GM18505 (cell line): ENCODE measurements around the gene RTN4.
"Not testable (repeated sequence)": the region's sequence is repeated elsewhere in the genome, so short reads cannot be mapped to it uniquely, and the experiment has no call there.

Experiments used
- ATAC-seq: cut with Tn5 transposase; IDR thresholded peaks from one replicate; pipeline ENCODE4 v1.9.1; 2021; ENCODE audit not compliant: unreplicated experiment
- POLR2A ChIP-seq: IDR thresholded peaks from 4 replicates; pipeline ENCODE4 v1.6.1; 2011; ENCODE audit warnings: borderline replicate concordance; ENCODE audit not compliant: insufficient read depth, insufficient read length; ENCODE audit errors: extremely low read depth

The RTN4 gene

DNA sequence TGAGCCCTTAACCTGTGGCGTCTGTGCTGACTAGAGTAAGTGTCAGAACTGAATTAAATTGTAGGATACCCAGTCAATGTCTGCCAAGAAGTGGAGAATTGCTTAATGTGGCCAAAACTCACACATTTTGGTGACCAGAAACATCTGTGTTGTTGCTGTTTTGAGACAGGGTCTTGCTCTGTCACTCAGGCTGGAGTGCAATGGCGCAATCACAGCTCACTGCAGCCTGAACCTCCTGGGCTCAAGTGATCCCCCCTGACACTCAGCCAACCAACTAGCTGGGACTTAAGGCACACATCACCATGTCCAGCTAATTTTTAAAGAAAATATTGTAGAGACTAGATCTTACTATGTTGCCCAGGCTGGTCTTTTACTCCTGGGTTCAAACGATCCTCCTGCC, 34.4 kb upstream of the RTN4 start:
- no peak for ATAC-seq
- no peak for TF ChIP-seq POLR2A

DNA sequence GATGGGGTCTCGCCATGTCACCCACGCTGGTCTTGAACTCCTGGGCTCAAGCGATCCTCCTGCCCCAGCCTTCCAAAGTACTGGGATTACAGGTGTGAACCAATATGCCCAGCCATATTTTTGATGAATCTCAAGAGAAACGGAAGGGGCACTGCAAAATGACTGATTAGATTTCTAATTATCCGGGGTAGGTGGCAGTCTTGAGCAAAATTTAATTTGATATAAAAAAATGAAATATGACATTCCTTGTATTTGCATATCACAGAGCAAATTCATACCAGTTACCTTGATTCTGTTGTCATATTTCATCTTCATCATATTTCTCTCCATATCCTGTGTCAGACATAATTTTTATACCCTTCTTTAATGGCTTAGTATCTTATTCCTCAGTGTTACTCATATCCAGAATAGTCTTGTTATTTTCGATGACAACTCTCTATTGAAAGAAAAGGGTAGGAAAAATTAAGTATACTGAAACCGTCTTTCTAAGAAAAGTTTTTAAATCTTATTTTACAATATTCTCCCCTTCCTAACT, 30.0 kb upstream of the RTN4 start:
- TF ChIP-seq POLR2A: no peak
- no peak for ATAC-seq

DNA sequence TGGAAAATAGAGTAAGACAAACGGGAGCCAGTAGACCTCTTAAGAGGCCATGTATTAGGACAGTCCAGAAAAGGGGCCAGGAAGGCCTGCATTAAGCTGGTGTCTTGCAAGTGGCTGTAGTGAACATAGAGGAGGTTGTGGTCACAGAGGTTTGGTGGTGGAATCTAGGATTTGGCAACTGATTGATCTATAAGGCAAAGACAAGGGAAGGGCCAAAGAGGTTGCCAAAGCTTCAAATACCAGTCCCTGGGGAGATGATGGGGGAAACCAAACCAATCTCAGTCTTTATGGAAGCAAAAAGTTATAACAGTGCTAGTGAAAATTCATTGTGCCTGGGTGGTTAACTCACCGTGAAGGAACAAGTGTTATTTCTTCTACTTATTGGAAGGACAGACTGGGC, 28.7 kb upstream of the RTN4 start:
- no peak for TF ChIP-seq POLR2A
- no peak for ATAC-seq

DNA sequence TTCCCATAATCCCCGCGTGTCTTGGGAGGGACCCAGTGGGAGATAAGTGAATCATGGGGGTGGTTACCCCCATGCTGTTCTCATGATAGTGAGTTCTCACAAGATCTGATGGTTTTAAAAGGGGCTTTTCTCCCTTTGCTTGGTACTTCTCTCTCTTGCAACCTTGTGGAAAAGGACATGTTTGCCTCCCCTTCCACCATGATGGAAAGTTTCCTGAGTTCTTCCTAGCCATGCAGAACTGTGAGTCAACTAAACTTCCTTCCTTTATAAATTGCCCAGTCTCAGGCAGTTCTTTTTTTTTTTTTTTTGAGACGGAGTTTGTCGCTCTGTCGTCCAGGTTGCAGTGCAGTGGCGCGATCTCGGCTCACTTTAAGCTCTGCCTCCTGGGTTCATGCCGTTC, 26.5 kb upstream of the RTN4 start:
- no peak for TF ChIP-seq POLR2A
- no peak for ATAC-seq

DNA sequence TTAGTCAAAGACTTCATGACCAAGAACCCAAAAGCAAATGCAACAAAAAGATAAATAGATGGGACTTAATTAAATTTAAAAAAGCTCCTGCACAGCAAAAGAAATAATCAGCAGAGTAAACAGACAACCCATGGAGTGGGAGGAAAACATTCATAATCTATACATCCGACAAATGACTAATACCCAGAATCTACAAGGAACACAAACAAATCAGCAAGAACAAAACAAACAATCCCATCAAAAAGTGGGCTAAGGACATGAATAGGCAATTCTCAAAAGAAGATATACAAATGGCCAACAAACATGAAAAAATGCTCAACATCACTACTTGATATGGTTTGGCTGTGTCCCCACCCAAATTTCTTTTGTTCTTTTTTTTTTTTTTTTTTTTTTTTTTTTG, 25.8 kb upstream of the RTN4 start:
- not testable (repeated sequence) for ATAC-seq

DNA sequence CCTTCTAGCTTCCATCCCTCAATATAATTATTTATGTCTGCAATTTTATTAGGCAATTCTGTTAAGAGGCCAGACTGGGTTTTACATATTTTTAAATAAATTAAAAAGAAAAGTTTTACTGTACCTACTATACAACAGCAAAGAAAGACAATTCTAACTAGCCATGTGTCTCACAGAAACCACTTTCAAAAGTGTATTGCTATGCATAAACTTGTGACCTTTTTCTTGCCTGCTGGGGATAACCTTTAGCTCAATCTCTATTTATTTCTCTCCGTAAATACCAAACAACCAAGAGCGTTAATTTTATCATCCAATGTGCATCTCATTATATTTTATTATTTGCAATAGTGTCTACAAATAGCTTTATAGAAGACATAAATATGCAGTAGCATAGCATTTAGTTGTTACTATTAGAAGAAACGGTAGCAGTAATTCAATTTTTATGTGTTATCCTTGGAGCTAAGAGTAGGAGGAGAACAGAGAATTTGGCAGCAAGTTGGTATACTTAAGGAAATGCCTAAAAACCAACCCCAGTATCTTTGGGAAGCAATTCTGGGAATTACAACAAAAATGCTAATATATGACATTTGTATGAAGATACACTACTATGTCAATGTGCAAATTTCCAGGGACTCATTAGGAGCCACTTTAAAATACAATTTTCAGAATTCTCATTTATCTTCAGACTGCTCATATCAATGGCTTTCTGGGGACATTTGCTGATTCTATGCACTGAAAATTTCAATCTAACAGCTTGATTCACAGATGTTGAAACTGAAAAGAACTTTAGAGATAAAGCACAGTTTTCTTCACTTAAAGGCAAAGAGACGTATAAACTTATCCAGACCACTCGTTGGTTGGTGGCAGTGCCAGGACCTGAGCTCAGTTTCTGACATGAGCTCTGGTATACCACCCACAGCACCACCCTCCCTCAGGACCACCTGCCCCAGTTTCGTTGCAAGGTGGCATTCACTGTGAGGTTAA, 23.0 kb upstream of the RTN4 start:
- no peak for TF ChIP-seq POLR2A
- ATAC-seq: no peak

DNA sequence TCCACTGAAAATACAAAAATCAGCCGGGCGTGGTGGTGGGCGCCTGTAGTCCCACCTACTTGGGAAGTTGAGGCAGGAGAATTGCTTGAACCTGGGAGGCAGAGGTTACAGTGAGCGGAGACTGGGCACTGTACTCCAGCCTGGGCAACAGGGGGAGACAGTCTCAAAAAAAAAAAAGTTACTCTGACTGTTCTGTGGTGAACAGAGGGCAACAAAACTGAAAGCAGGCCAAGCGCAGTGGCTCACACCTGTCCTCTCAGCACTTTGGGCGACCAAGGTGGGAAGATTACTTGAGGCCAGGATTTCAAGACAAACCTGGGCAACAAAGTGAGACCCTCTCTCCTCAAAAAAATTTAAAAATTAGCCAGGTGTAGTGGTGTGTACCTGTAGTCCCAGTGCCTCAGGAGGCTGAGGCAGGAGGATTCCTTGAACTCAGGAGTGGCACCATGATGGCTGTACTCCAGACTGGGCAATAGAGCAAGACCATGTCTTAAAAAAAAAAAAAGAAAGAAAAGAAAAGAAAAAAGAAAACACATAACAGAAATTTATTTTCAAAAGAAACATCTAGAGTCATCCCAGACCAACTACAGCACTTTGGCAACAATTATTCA, 13.6 kb upstream of the RTN4 start:
- no peak for TF ChIP-seq POLR2A
- no peak for ATAC-seq

DNA sequence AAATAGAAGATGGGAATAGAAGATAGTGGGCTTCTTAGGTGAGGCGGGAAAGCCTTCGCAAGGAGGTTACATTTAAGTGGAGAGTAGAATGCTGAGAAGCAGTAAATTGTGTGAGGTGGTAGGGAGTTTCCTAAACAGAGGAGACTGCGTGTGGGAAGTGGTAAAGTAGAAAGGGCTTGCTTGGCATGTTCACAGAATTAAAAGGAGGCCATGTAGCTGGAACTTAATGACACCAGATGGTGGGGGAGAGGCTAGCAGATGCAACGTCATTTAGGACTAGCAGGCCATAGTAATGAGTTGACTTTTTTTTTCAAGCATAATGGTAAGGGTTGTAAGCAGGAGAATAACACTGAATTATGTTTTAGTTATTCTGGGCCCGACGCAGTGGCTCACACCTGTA, 13.0 kb upstream of the RTN4 start:
- TF ChIP-seq POLR2A: no peak
- ATAC-seq: no peak

DNA sequence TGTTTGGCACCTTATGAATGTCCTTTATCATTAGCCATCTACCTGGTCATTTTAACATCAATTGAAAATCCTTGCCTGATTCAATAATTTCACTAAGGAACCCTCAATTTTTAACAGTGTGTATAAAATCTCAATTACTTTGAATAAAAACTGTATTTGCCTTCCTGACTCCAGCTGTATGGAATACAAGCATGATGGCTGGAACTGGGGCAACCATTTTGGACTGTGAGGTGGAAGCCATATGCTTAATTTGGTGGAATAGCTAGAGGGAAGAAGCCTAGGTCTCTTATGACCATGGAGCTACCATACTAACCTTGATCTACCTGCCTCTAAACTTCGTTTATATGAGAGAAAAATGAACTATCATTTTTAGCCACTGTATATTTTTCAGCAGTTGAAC, 12.5 kb upstream of the RTN4 start:
- TF ChIP-seq POLR2A: no peak
- ATAC-seq: no peak

DNA sequence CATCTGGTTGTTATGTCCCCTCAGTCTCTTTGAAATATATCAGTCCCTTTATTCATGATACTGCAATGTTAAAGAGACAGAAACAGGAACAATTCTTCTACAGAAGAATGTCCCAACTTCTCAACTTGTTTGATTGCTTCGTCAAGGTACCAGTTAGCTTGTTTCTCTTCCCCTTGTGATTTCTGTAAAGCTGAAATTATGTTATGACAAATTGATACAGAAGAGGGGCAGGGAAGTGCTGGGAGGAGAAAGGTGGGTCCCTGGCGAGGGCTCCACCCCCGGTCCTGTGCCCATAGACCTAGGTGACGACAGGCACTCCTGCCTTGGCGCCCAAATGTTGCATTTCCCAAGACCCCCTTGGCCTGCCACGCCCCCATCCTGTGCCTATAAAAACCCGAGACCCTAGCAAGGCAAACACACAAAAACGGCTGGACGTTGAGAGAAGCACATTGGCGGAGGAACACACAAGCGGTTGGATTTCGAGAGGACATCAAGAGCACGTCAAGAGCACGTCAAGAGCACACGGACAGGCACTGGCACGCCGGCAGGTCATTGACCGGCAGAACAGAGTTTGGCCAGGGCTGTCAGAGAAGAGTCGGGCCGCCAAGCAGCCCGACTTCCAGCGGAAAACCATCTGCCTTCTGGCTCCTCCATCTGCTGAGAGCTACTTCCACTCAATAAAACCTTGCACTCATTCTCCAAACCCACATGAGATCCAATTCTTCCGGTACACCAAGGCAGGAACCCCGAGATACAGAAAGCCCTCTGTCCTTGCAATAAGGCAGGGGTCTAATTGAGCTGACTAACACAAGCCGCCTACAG, 11.5 kb upstream of the RTN4 start:
- TF ChIP-seq POLR2A: no peak
- ATAC-seq: no peak

DNA sequence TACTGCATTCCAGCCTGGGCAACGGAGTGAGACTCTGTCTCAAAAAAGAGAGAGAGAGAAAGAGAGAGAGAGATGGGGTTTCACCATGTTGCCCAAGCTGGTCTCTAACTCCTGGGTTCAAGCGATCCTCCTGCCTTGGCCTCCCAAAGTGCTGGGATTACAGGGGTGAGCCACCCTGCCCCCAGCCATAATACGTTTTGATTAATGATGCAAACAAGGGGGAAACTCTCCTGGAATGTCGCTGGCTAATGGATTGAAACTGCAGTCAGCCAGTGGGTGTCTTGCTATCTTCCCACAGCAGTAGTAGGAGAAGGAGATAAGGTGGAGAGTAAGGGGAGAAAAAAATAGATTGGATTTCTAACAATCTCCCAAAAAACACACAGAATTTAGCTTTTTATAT, 9.5 kb upstream of the RTN4 start:
- no peak for TF ChIP-seq POLR2A
- no peak for ATAC-seq

DNA sequence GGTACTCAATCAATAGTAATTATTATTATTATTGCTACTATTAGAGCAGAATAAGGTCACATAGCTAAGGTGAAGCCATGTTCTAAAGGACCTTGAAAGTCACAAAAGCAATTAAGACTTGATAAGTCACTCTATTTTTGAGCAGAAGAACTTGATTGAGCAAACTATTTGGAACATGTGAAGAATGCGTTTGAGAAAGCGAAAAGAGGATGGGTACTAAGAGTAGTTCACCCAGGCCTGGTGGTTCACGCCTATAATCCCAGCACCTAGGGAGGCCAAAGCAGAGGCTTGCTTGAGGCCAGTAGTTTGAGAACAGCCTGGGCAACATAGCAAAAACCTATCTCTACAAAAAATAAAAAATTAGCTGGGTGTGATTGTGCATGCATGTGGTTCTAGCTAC, 7.2 kb upstream of the RTN4 start:
- no peak for ATAC-seq
- no peak for TF ChIP-seq POLR2A

DNA sequence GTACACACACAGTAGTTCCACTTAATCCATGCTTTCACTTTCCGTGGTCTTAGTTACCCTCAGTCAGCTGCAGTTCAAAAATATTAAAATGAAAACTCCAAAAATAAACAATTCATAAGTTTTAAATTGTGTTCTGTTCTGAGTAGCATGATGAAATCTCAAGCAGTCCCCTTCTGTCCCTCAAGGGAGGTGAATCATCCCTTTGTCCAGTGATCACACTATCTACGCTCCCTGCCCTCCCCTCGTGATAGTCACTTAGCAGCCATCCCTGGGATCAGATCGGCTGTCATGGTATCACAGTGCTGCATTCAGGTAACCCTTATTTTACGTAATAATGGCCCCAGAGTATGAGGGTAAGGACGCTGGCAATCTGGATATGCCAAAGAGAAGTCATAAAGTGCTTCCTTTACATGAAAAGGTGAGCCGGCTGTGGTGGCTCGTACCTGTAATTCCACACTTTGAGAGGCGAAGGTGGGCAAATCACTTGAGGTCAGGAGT, 5.8 kb upstream of the RTN4 start:
- no peak for ATAC-seq
- TF ChIP-seq POLR2A: no peak
